Keratinocyte (primary cell): ENCODE measurements around the gene PAQR6. TPM values are rescaled to one million over a fixed set of nuclear protein-coding genes. Genes with fewer than 3 reads are reported as not detected.

Experiments used
- DNase-seq: peaks from one replicate; pipeline ENCODE4 v3.0.0-alpha.2; 2011; ENCODE audit warnings: low read depth, missing footprints, low spot score
- FAIRE-seq: peaks from 2 replicates; lab custom pipeline; 2011; peaks lifted over from hg19 to GRCh38; lab: Jason Lieb, UNC
- H2AFZ ChIP-seq: 2 replicates; pipeline ENCODE4 v1.6.0; 2012; ENCODE audit warnings: low read length, control low read depth, inconsistent platforms; ENCODE audit not compliant: control insufficient read depth
- H3K27ac ChIP-seq: 2 replicates; pipeline ENCODE4 v1.5.1; 2011; ENCODE audit warnings: low read length; ENCODE audit not compliant: control insufficient read depth, insufficient read depth
- H3K27me3 ChIP-seq: 3 replicates; pipeline ENCODE4 v1.6.0; 2011; ENCODE audit warnings: low read length; ENCODE audit not compliant: control insufficient read depth, insufficient read depth; ENCODE audit errors: extremely low read depth
- H3K36me3 ChIP-seq, 2 experiments: 2 replicates in 1 of 2; 3 replicates in 1 of 2; pipeline ENCODE4 v1.5.1; 2011; ENCODE audit warnings: low read length in 2 of 2, mild to moderate bottlenecking in 1 of 2; ENCODE audit not compliant: control insufficient read depth in 2 of 2, insufficient read depth in 2 of 2; ENCODE audit errors: extremely low read depth in 1 of 2
- H3K4me1 ChIP-seq: 3 replicates; pipeline ENCODE4 v1.5.1; 2011; ENCODE audit warnings: low read length; ENCODE audit not compliant: control insufficient read depth, insufficient read depth; ENCODE audit errors: extremely low read depth
- H3K4me2 ChIP-seq: 3 replicates; pipeline ENCODE4 v1.6.0; 2011; ENCODE audit warnings: low read depth, low read length; ENCODE audit not compliant: control insufficient read depth, insufficient read depth; ENCODE audit errors: extremely low read depth
- H3K4me3 ChIP-seq, 3 experiments: fragments of 200-600 bp in 1 of 3; sonication (generic) in 1 of 3; 2 replicates in 2 of 3; 3 replicates in 1 of 3; pipeline ENCODE4 v1.5.1; 2011 to 2016; ENCODE audit warnings: low read length in 3 of 3, mild to moderate bottlenecking in 3 of 3, control low read depth in 2 of 3, inconsistent platforms in 1 of 3, low read depth in 1 of 3, mixed read lengths in 1 of 3, mixed run types in 1 of 3, moderate library complexity in 1 of 3; ENCODE audit not compliant: control insufficient read depth in 2 of 3, insufficient read depth in 2 of 3; ENCODE audit errors: extremely low read depth in 1 of 3
- H3K79me2 ChIP-seq: 2 replicates; pipeline ENCODE4 v1.6.0; 2012; ENCODE audit warnings: low read length; ENCODE audit not compliant: control insufficient read depth, insufficient read depth
- H3K9ac ChIP-seq: 3 replicates; pipeline ENCODE4 v1.6.0; 2011; ENCODE audit warnings: low read length; ENCODE audit not compliant: control insufficient read depth, insufficient read depth; ENCODE audit errors: extremely low read depth
- H3K9me1 ChIP-seq: 3 replicates; pipeline ENCODE4 v1.6.0; 2011; ENCODE audit warnings: low read length; ENCODE audit not compliant: control insufficient read depth, insufficient read depth; ENCODE audit errors: extremely low read depth
- H3K9me3 ChIP-seq: 2 replicates; pipeline ENCODE4 v1.5.1; 2012; ENCODE audit warnings: low read depth, low read length; ENCODE audit not compliant: control insufficient read depth
- H4K20me1 ChIP-seq: 3 replicates; pipeline ENCODE4 v1.6.0; 2011; ENCODE audit warnings: low read length; ENCODE audit not compliant: control insufficient read depth, insufficient read depth; ENCODE audit errors: extremely low read depth
- EZH2 ChIP-seq: IDR thresholded peaks from one replicate; pipeline ENCODE4 v1.6.1; 2012; ENCODE audit warnings: inconsistent platforms, mild to moderate bottlenecking, low read length, moderate library complexity
- dilution Hi-C: fragments of 300-500 bp; cut with MboI; formaldehyde crosslinking; loops from one replicate; pipeline ENCODE4 v1.7.0; 2020; ENCODE audit warnings: low sequenced_read_pairs; ENCODE audit not compliant: extremely low pct_ligation_motif_present
- polyA plus RNA-seq, 5 experiments: library from polyadenylated mRNA; depleted of rRNA in 3 of 5; stranded (reverse) in 3 of 5; stranded (forward) in 1 of 5; unstranded in 1 of 5; fragments of >200 nt; gene quantifications; 1 replicate in 1 of 5; 2 replicates in 3 of 5; 3 replicates in 1 of 5; pipeline versions ENCODE4 v1.2.1 to v1.2.3, GENCODE V29; 2011 to 2012; ENCODE audit warnings: missing spikeins in 2 of 5, low read depth in 1 of 5, low replicate concordance in 1 of 5
- TF ChIP-seq, protein P1 (sequence below), 3 experiments: IDR thresholded peaks in 1 of 3; conservative IDR thresholded peaks in 1 of 3; optimal IDR thresholded peaks in 1 of 3; 2 replicates in 2 of 3; 3 replicates in 1 of 3; pipeline versions ENCODE3 to v1.5.1; 2011; ENCODE audit warnings: low read length in 3 of 3, mild to moderate bottlenecking in 3 of 3, moderate library complexity in 2 of 3, control low read depth in 1 of 3, inconsistent platforms in 1 of 3; ENCODE audit not compliant: insufficient read depth in 2 of 3; ENCODE audit errors: extremely low read depth in 1 of 3

PAQR6 gene
- polyA plus RNA-seq, 1 donor (not counting 4 experiments of a cell fraction or from before 2014, with no cell fraction given), result 1.00 TPM

GRCh38 chr1:156241311-156241811, 6.5 kb downstream of the PAQR6 start:
- no peak overlapping the region for H3K27ac ChIP-seq
- FAIRE-seq (peak; percentile 95), DNase-seq (peak; percentile 40)
- H3K79me2 ChIP-seq, result no peaks in the 10 kb centered on the region
- no peaks in the 10 kb centered on the region for H3K9me3 ChIP-seq
- peaks cover 13% of the 10 kb centered on the region for H3K27me3 ChIP-seq
- H3K4me3 ChIP-seq, result no peak overlapping the region
- dilution Hi-C loops, result no loop called here
- no peak overlapping the region for H2AFZ ChIP-seq
- no peaks in the 10 kb centered on the region for H3K9me1 ChIP-seq
- TF ChIP-seq EZH2, result no peak
- TF ChIP-seq, protein P1, sequence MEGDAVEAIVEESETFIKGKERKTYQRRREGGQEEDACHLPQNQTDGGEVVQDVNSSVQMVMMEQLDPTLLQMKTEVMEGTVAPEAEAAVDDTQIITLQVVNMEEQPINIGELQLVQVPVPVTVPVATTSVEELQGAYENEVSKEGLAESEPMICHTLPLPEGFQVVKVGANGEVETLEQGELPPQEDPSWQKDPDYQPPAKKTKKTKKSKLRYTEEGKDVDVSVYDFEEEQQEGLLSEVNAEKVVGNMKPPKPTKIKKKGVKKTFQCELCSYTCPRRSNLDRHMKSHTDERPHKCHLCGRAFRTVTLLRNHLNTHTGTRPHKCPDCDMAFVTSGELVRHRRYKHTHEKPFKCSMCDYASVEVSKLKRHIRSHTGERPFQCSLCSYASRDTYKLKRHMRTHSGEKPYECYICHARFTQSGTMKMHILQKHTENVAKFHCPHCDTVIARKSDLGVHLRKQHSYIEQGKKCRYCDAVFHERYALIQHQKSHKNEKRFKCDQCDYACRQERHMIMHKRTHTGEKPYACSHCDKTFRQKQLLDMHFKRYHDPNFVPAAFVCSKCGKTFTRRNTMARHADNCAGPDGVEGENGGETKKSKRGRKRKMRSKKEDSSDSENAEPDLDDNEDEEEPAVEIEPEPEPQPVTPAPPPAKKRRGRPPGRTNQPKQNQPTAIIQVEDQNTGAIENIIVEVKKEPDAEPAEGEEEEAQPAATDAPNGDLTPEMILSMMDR (optimal IDR thresholded peaks at IDR 0.05 in 1 of 3, IDR thresholded peaks at IDR 0.05 in 1 of 3, conservative IDR thresholded peaks at IDR 0.05 in 1 of 3; ENCODE audit: extremely low read depth in 1 of 3, insufficient read depth in 2 of 3, low read length in 3 of 3), result no peak
- peak overlapping the region; percentile 44 for H3K9ac ChIP-seq
- H3K36me3 ChIP-seq, result peaks cover 4 to 5% of the 10 kb centered on the region in 2 experiments
- peak overlapping the region; percentile 55 for H3K4me2 ChIP-seq
- H4K20me1 ChIP-seq, result no peaks in the 10 kb centered on the region
- H3K4me1 ChIP-seq, result peaks cover 24% of the 10 kb centered on the region

- H3K9me3 ChIP-seq, result no peaks in the 10 kb centered on the region
- no peak for TF ChIP-seq EZH2
- TF ChIP-seq, protein P1 (optimal IDR thresholded peaks at IDR 0.05 in 1 of 3, IDR thresholded peaks at IDR 0.05 in 1 of 3, conservative IDR thresholded peaks at IDR 0.05 in 1 of 3; ENCODE audit: extremely low read depth in 1 of 3, insufficient read depth in 2 of 3, low read length in 3 of 3), result no peak
- FAIRE-seq (no peak), DNase-seq (no peak)
- peaks cover 27% of the 10 kb centered on the region for H3K4me1 ChIP-seq
- H3K9me1 ChIP-seq, result no peaks in the 10 kb centered on the region
- no peak overlapping the region for H2AFZ ChIP-seq
- no peak overlapping the region for H3K27ac ChIP-seq
- H3K79me2 ChIP-seq, result no peaks in the 10 kb centered on the region
- dilution Hi-C loops, result no loop called here
- H3K36me3 ChIP-seq, result peaks cover 4 to 11% of the 10 kb centered on the region in 2 experiments
- H4K20me1 ChIP-seq, result no peaks in the 10 kb centered on the region
- no peaks in the 10 kb centered on the region for H3K27me3 ChIP-seq
- H3K9ac ChIP-seq, result no peak overlapping the region
- no peak overlapping the region for H3K4me2 ChIP-seq
- no peak overlapping the region for H3K4me3 ChIP-seq
These were observed 9.6 kb downstream of the PAQR6 start for GRCh38 chr1:156238248-156238647.
